Measurements from ENCODE around the gene PPIF. TPM values are rescaled to one million over a fixed set of nuclear protein-coding genes. Genes with fewer than 3 reads are reported as not detected.
"Not testable (repeated sequence)": the region's sequence is repeated elsewhere in the genome, so short reads cannot be mapped to it uniquely, and the experiment has no call there.

The PPIF gene
- total RNA-seq, 2 experiments from 2014 or later, result 55.7 to 121 TPM

DNA sequence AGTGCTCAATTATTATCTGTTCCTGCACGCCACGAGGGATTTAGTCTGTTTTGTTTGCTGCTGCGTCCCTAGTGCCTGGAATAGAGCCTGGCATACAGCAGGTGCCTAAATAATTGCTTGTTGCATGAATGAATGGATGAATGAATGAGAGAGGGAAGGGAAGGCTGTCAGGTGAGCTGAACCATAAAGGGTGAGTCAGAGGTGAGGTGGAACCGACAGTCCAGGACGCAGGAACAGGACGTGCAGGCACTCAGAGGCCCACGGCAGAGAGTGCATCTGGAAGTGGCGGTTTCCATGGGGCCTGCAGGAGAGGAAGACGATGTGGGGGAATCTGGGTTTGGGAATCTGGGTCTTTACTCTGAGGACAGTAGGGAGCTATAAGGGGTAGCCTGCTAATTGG, 17.7 kb upstream of the PPIF start:
- ChIA-PET CTCF (ENCODE audit: unreplicated experiment) (no interaction called here), POLR2A (no interaction called here)
- H3K4me3 ChIP-seq (ENCODE audit: low read depth, low read length, poor library complexity, severe bottlenecking), result no peak overlapping the region
- H2AFZ ChIP-seq (ENCODE audit: low read length), result no peak overlapping the region
- H3K27ac ChIP-seq (ENCODE audit: low read depth, low read length, poor library complexity, severe bottlenecking), result no peak overlapping the region
- H3K79me2 ChIP-seq (ENCODE audit: insufficient read depth, low read depth, low read length), result no peaks in the 10 kb centered on the region
- intact Hi-C loops (cut with micrococcal nuclease; ENCODE audit: unreplicated experiment), result no loop called here
- no peak for DNase-seq (ENCODE audit: low spot score)
- no peaks in the 10 kb centered on the region for H4K20me1 ChIP-seq (ENCODE audit: insufficient read depth, low read length)
- no peaks in the 10 kb centered on the region for H3K9me2 ChIP-seq (ENCODE audit: insufficient read depth, low read length)
- TF ChIP-seq EZH2phosphoT487 (IDR thresholded peaks at IDR 0.05; ENCODE audit: borderline replicate concordance, low read depth, low read length), result no peak
- TF ChIP-seq, protein P1, sequence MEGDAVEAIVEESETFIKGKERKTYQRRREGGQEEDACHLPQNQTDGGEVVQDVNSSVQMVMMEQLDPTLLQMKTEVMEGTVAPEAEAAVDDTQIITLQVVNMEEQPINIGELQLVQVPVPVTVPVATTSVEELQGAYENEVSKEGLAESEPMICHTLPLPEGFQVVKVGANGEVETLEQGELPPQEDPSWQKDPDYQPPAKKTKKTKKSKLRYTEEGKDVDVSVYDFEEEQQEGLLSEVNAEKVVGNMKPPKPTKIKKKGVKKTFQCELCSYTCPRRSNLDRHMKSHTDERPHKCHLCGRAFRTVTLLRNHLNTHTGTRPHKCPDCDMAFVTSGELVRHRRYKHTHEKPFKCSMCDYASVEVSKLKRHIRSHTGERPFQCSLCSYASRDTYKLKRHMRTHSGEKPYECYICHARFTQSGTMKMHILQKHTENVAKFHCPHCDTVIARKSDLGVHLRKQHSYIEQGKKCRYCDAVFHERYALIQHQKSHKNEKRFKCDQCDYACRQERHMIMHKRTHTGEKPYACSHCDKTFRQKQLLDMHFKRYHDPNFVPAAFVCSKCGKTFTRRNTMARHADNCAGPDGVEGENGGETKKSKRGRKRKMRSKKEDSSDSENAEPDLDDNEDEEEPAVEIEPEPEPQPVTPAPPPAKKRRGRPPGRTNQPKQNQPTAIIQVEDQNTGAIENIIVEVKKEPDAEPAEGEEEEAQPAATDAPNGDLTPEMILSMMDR (conservative IDR thresholded peaks at IDR 0.05; ENCODE audit: low read length), result no peak
- H3K36me3 ChIP-seq (ENCODE audit: insufficient read depth, low read length), result no peaks in the 10 kb centered on the region
- H3K4me2 ChIP-seq (ENCODE audit: low read length), result no peak overlapping the region
- no TSS peak for BruUV-seq (replicated peaks)
- no peaks in the 10 kb centered on the region for H3K4me1 ChIP-seq (ENCODE audit: insufficient read depth, low read length, poor library complexity, severe bottlenecking)
- no peaks in the 10 kb centered on the region for H3K9me3 ChIP-seq (ENCODE audit: low read length)

DNA sequence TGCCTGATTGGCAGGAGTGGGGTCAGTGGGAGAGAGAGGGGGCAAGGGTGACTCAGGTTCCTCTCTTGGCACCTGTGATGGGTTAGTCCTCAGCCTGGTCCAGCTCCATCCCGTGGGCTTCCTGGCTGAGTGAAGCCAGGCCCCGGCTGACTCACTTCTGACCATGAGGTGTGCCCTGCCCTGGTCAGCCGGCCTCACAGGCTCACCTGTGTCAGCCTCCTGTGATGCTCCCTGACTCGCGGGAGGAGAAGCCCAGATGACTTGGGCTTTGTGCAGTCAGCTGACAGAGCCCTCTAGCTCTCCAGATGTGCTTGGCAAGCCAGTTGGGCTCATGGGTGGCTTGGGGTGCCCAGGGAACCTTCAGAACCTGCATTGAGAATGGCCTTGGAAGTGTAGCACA, 16.0 kb upstream of the PPIF start:
- intact Hi-C loops (cut with micrococcal nuclease; ENCODE audit: unreplicated experiment), result no loop called here
- Histone ChIP-seq H4K20me1 (ENCODE audit: insufficient read depth, low read length) (no peaks in the 10 kb centered on the region), H3K36me3 (ENCODE audit: insufficient read depth, low read length) (no peaks in the 10 kb centered on the region), H3K79me2 (ENCODE audit: insufficient read depth, low read depth, low read length) (no peaks in the 10 kb centered on the region), H3K9me2 (ENCODE audit: insufficient read depth, low read length) (no peaks in the 10 kb centered on the region), H2AFZ (ENCODE audit: low read length) (no peak overlapping the region), H3K4me2 (ENCODE audit: low read length) (no peak overlapping the region), H3K4me1 (ENCODE audit: insufficient read depth, low read length, poor library complexity, severe bottlenecking) (no peaks in the 10 kb centered on the region), H3K4me3 (ENCODE audit: low read depth, low read length, poor library complexity, severe bottlenecking) (no peak overlapping the region), H3K27ac (ENCODE audit: low read depth, low read length, poor library complexity, severe bottlenecking) (no peak overlapping the region), H3K9me3 (ENCODE audit: low read length) (no peaks in the 10 kb centered on the region)
- ChIA-PET CTCF (ENCODE audit: unreplicated experiment) (no interaction called here), POLR2A (no interaction called here)
- TF ChIP-seq, protein P1 (conservative IDR thresholded peaks at IDR 0.05; ENCODE audit: low read length), result no peak
- no peak for TF ChIP-seq EZH2phosphoT487 (IDR thresholded peaks at IDR 0.05; ENCODE audit: borderline replicate concordance, low read depth, low read length)
- BruUV-seq (replicated peaks), result no TSS peak
- DNase-seq (ENCODE audit: low spot score), result no peak

DNA sequence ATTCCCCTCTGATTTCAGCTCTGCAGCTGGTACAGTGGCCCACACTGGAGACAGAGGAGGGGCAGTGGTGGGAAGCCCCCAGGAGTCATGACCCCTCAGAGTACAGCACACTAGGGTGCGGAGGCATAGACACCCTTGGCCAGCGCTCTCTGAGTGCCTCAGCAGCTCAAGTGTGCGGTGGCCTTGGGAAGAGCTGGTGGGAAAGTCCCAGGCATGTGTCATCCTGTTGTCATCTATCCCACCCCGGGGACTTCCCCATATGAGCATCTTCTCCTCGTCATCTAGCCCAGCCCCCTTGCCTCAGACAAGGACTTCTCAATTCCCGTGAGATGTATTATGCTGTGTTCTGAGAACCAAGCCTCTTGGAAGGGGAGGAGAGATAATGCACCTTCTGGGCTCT, 15.6 kb upstream of the PPIF start:
- Histone ChIP-seq H3K4me2 (ENCODE audit: low read length) (no peak overlapping the region), H4K20me1 (ENCODE audit: insufficient read depth, low read length) (no peaks in the 10 kb centered on the region), H3K27ac (ENCODE audit: low read depth, low read length, poor library complexity, severe bottlenecking) (no peak overlapping the region), H3K4me3 (ENCODE audit: low read depth, low read length, poor library complexity, severe bottlenecking) (no peak overlapping the region), H3K36me3 (ENCODE audit: insufficient read depth, low read length) (no peaks in the 10 kb centered on the region), H2AFZ (ENCODE audit: low read length) (no peak overlapping the region), H3K4me1 (ENCODE audit: insufficient read depth, low read length, poor library complexity, severe bottlenecking) (no peaks in the 10 kb centered on the region), H3K79me2 (ENCODE audit: insufficient read depth, low read depth, low read length) (no peaks in the 10 kb centered on the region), H3K9me2 (ENCODE audit: insufficient read depth, low read length) (no peaks in the 10 kb centered on the region), H3K9me3 (ENCODE audit: low read length) (no peaks in the 10 kb centered on the region)
- ChIA-PET POLR2A (no interaction called here), CTCF (ENCODE audit: unreplicated experiment) (no interaction called here)
- no peak for TF ChIP-seq EZH2phosphoT487 (IDR thresholded peaks at IDR 0.05; ENCODE audit: borderline replicate concordance, low read depth, low read length)
- TF ChIP-seq, protein P1 (conservative IDR thresholded peaks at IDR 0.05; ENCODE audit: low read length), result no peak
- intact Hi-C loops (cut with micrococcal nuclease; ENCODE audit: unreplicated experiment), result no loop called here
- DNase-seq (ENCODE audit: low spot score), result no peak
- BruUV-seq (replicated peaks), result no TSS peak

DNA sequence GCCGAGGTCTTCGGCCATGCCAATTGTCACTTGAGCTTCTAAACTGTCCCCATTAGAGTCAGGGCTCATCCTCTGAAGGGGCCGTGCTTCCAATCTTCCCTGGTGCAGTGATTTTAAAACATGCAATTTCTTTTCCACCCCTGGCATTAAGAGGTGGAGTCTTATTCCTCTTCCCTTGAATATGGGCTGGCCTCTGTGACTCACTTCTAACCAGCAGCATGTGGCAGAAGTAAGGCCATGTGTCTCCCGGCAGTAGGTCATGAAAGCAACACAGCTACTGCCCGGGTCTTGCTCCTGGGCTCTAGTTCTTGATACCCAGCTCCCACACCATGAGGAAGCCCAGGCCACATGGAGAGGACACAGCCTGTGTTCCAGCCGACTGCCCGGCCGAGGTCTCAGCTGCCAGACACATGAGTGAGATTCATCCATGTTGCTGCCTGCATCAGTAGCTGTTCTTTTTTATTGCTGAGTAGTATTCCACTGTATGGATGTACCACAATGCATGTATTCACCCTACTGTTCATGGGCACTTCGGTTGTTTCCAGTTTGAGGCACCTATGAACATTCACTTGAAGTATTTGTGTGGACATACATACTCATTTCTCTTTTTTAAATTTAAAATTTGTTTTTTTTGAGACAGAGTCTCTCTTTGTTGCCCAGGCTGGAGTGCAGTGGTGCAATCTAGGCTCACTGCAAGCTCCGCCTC, 14.5 kb upstream of the PPIF start:
- intact Hi-C loops (cut with micrococcal nuclease; ENCODE audit: unreplicated experiment); DNase-seq (ENCODE audit: low spot score): not testable (repeated sequence)

More for the DNA sequence above, 14.5 kb upstream of the PPIF start:
- H3K9me3 ChIP-seq (ENCODE audit: low read length); H3K9me2 ChIP-seq (ENCODE audit: insufficient read depth, low read length); H2AFZ ChIP-seq (ENCODE audit: low read length); CTCF ChIA-PET (ENCODE audit: unreplicated experiment); H3K27ac ChIP-seq (ENCODE audit: low read depth, low read length, poor library complexity, severe bottlenecking); BruUV-seq (replicated peaks); H3K36me3 ChIP-seq (ENCODE audit: insufficient read depth, low read length); H4K20me1 ChIP-seq (ENCODE audit: insufficient read depth, low read length); H3K4me3 ChIP-seq (ENCODE audit: low read depth, low read length, poor library complexity, severe bottlenecking); H3K4me1 ChIP-seq (ENCODE audit: insufficient read depth, low read length, poor library complexity, severe bottlenecking); H3K79me2 ChIP-seq (ENCODE audit: insufficient read depth, low read depth, low read length); H3K4me2 ChIP-seq (ENCODE audit: low read length): not testable (repeated sequence)
- POLR2A ChIA-PET, result interaction anchor here (1.7 kb wide), 1 partner anchor 30 kb away, joined by 3 read pairs; no protein-coding TSS in a partner anchor
